Mucosa of descending colon (tissue), 3 donors: ENCODE results near the gene GRIK3. TPM values are rescaled to one million over a fixed set of nuclear protein-coding genes. Genes with fewer than 3 reads are reported as not detected.

Source experiments
- ATAC-seq: fragments of 200-7000 bp; cut with Tn5 transposase; one replicate; pipeline ENCODE4 v1.9.1; 2020; ENCODE audit warnings: mild to moderate bottlenecking, moderate library complexity
- DNase-seq, 3 donors: peaks; one replicate each; pipeline ENCODE4 v3.0.0-alpha.2; 2020
- H3K36me3 ChIP-seq: fragments of 200-600 bp; one replicate; pipeline ENCODE4 v1.8.0; 2021; ENCODE audit warnings: low read depth, mild to moderate bottlenecking
- H3K4me1 ChIP-seq: fragments of 200-600 bp; one replicate; pipeline ENCODE4 v1.8.0; 2021; ENCODE audit warnings: low read depth, mild to moderate bottlenecking
- H3K4me3 ChIP-seq: fragments of 200-600 bp; one replicate; pipeline ENCODE4 v1.8.0; 2021; ENCODE audit warnings: mild to moderate bottlenecking
- H3K9me3 ChIP-seq: fragments of 200-600 bp; one replicate; pipeline ENCODE4 v1.8.0; 2021; ENCODE audit warnings: mild to moderate bottlenecking
- intact Hi-C, 2 donors: fragments of 100-400 bp; cut with DNase I in 1 of 2; cut with micrococcal nuclease in 1 of 2; formaldehyde crosslinking; loops; one replicate each; pipeline versions ENCODE4 v1.11.0 to v1.11.1; 2022; cut with DNase I, micrococcal nuclease
- total RNA-seq, 3 donors: library from RNA; stranded (reverse); fragmentation: NEBNext Ultra II Directional in 2 of 3; extraction: Animal tissue kit (Norgen Biotek cat#: 25700) in 2 of 3; gene quantifications; one replicate each; pipeline versions ENCODE4 v1.2.1 to v1.2.4, GENCODE V29; 2021 to 2023
- TF ChIP-seq, protein P1 (sequence below): fragments of 200-600 bp; IDR thresholded peaks from one replicate; pipeline ENCODE4 v1.8.0; 2022; ENCODE audit warnings: antibody characterized with exemption, mild to moderate bottlenecking
- donor health status: DM: no; HTN: no; CAD: no; lungs with moderate emphysema.
- donor health status: DM: no; HTN: no; CAD: no.
- donor health status: DM: no; HTN: yes; CAD: no.

The GRIK3 gene
- total RNA-seq, 3 donors from 2014 or later: 0.41 to 13.6 (median 1.5) TPM

DNA sequence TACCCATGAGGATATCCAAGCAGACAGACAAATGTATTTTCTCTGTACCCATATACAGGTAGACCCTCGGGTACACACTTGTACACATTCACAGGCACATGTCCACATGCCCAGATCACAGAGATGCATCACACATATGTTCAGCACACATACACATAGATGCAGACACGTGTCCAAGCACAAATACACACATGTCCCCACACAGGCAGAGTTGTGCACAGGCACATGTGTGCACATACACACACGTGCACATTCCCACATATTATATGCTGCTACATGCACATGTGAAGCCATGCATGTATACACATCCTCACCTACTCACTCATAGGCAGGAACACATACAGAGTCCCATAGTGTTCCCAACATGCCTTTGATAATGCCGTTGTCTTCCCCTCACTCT is 219.5 kb downstream of the GRIK3 start:
- TF ChIP-seq, protein P1, sequence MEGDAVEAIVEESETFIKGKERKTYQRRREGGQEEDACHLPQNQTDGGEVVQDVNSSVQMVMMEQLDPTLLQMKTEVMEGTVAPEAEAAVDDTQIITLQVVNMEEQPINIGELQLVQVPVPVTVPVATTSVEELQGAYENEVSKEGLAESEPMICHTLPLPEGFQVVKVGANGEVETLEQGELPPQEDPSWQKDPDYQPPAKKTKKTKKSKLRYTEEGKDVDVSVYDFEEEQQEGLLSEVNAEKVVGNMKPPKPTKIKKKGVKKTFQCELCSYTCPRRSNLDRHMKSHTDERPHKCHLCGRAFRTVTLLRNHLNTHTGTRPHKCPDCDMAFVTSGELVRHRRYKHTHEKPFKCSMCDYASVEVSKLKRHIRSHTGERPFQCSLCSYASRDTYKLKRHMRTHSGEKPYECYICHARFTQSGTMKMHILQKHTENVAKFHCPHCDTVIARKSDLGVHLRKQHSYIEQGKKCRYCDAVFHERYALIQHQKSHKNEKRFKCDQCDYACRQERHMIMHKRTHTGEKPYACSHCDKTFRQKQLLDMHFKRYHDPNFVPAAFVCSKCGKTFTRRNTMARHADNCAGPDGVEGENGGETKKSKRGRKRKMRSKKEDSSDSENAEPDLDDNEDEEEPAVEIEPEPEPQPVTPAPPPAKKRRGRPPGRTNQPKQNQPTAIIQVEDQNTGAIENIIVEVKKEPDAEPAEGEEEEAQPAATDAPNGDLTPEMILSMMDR: no peak
- H3K9me3 ChIP-seq: no peaks in the 10 kb centered on the region
- no peak overlapping the region for H3K4me3 ChIP-seq
- DNase-seq (no peak), ATAC-seq (no peak)
- intact Hi-C loops: no loop called here
- H3K36me3 ChIP-seq: no peaks in the 10 kb centered on the region
- H3K4me1 ChIP-seq: no peaks in the 10 kb centered on the region

DNA sequence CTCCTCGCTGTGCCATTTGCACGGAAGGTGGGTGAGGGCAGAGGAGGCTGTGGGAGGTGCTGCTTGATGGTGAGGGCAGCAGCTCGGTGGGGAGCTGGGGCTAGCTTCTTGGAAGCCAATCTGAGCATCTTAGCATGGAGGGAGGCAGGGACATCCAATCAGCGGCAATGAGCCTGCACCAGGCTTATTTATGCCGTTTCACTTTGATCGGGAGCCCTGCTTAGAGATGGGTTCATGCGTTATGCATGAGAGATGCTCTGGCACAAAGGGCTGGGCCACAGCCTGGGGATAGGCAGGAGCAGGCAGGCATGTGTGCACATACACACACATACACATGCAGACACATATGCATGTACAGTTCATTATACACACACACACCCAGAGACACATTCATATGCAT is 220.2 kb downstream of the GRIK3 start:
- H3K4me3 ChIP-seq: no peak overlapping the region
- H3K4me1 ChIP-seq: no peaks in the 10 kb centered on the region
- TF ChIP-seq, protein P1: no peak
- no peaks in the 10 kb centered on the region for H3K9me3 ChIP-seq
- no peaks in the 10 kb centered on the region for H3K36me3 ChIP-seq
- ATAC-seq: no peak
- DNase-seq: no peak
- intact Hi-C loops: no loop called here

DNA sequence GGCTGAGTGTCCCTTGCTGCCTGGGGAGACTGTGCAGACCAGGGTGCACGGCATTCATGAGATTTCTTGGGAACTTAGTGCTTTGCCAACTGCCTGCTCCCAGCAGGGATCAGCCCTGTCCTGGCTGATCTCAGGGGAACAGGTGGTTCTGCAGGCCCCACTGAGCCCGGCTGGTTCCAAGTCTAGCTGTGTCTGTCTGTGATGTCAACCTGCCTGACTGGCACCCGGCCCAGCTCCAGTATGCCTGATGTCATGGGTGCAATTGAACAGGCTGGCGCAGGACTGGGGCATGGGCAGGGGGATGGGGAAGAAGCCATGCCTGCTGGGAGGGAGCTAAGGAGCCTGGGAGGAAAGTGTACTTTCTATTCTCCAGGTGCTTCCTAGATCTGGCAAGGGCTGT is 227.1 kb downstream of the GRIK3 start:
- intact Hi-C loops: no loop called here
- H3K9me3 ChIP-seq: no peaks in the 10 kb centered on the region
- H3K4me1 ChIP-seq: no peaks in the 10 kb centered on the region
- ATAC-seq (no peak), DNase-seq (no peak)
- TF ChIP-seq, protein P1: no peak
- H3K36me3 ChIP-seq: no peaks in the 10 kb centered on the region
- H3K4me3 ChIP-seq: no peak overlapping the region

DNA sequence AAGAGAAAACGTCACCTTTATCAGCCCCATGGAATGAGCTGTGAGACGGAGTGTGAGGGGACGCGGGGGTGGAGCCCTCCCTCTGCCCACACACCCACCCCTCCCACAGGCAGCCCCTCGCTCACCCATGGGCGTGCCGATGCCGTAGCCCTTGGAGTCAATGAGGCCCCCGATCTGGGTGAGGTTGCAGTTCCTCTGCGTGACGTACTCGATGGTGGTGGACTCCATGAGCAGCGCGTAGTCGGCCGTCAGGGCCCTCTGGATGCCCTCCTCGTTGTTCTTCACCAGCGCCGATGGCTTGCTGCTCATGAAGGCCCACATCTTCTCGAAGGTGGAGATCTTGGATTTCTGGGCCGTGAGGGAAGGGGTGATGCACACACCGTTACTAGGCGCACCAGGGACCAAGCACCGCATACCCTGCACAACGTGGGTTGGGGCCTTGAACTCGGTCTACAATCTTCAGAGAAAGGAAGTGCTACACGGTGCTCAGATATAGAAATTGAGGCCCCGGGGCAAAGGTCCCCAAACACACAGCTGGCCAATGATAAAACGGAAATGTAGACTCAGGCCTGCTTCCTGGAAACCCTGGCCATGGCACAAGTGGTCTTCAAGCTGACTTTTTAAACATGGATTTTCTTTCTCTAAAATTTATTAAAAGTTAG is 228.2 kb downstream of the GRIK3 start:
- Histone ChIP-seq H3K9me3 (no peaks in the 10 kb centered on the region), H3K4me3 (no peak overlapping the region), H3K36me3 (no peaks in the 10 kb centered on the region), H3K4me1 (no peaks in the 10 kb centered on the region)
- TF ChIP-seq, protein P1: no peak
- ATAC-seq: no peak
- intact Hi-C loops: no loop called here
- DNase-seq: no peak

DNA sequence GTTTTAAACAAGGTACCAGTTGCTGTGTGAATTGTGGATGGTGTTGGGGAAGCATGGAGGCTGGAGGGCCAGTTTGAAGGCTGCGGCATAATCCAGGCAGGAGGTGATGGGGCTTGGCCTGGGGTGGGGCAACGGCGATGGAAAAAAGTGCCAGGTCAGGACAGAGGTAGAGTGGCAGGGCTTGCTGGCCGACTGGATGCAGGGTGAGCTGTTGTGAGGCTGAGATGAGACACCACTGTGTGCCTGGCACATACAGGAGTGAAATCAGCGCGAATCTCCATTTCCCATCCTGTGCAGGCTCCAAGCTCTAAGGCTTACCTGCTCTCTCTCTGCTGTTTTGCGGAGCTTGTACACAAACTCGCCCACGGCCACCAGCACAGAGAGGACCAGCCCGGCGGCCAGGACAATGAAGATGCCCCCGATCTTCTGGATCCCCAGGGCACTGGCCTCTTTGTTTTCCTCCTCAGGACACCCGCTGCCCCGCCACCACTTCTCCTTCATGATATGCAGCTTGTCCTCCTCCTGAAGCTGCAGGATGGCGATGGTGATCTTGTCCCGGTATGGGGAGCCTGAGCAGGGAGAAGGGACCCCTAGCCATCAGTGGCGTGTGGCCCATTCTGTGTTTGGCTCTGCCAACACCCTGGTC is 229.5 kb downstream of the GRIK3 start:
- no peak for ATAC-seq
- TF ChIP-seq, protein P1: no peak
- intact Hi-C loops: no loop called here
- no peaks in the 10 kb centered on the region for H3K4me1 ChIP-seq
- no peak overlapping the region for H3K4me3 ChIP-seq
- DNase-seq: no peak
- no peaks in the 10 kb centered on the region for H3K36me3 ChIP-seq
- no peaks in the 10 kb centered on the region for H3K9me3 ChIP-seq
